Measurements from ENCODE around the gene LHX5. TPM values are rescaled to one million over a fixed set of nuclear protein-coding genes. Genes with fewer than 3 reads are reported as not detected.

The LHX5 gene
- polyA plus RNA-seq, 3 donors = not detected

GRCh38 chr12:113473400-113473799, 1.7 kb upstream of the LHX5 start:
- Histone ChIP-seq H4K20me1 (ENCODE audit: insufficient read depth, low read length) (no peaks in the 10 kb centered on the region), H3K79me2 (ENCODE audit: insufficient read depth, low read length) (no peaks in the 10 kb centered on the region), H2AFZ (ENCODE audit: insufficient read depth, low read depth, low read length, poor library complexity, severe bottlenecking) (no peak overlapping the region), H3K27me3 (ENCODE audit: control insufficient read depth in 2 of 2, insufficient read depth in 2 of 2, low read length in 2 of 2) (peaks cover 68 to 97% of the 10 kb centered on the region in 2 donors), H3K4me3 (replicated peaks in 1 of 3; ENCODE audit: low read depth in 2 of 3, low read length in 3 of 3) (no peak overlapping the region), H3K27ac (ENCODE audit: low read depth in 1 of 2, low read length in 2 of 2) (no peak overlapping the region), H3K4me1 (ENCODE audit: control insufficient read depth in 1 of 2, insufficient read depth in 2 of 2, low read length in 2 of 2) (no peaks in the 10 kb centered on the region), H3K9me3 (replicated peaks in 1 of 2; ENCODE audit: control insufficient read depth in 1 of 2, insufficient read depth in 1 of 2, low read length in 2 of 2) (peaks cover 0 to 74% of the 10 kb centered on the region in 2 donors), H3K9ac (ENCODE audit: insufficient read depth, low read length, poor library complexity, severe bottlenecking) (no peak overlapping the region), H3K36me3 (replicated peaks in 1 of 2; ENCODE audit: control insufficient read depth in 1 of 2, insufficient read depth in 2 of 2, low read length in 2 of 2) (no peaks in the 10 kb centered on the region), H3K4me2 (replicated peaks; ENCODE audit: extremely low read depth, low read length, poor library complexity, severe bottlenecking) (no peak overlapping the region)
- TF ChIP-seq CTCF (IDR thresholded peaks at IDR 0.05) = no peak
- Mint-ChIP-seq H3K27ac (no peak overlapping the region), H3K4me3 (peak overlapping the region in 1 of 2 donors; percentile 73), H3K27me3 (ENCODE audit: low read depth in 3 of 3) (peaks cover 92 to 98% (median 97%) of the 10 kb centered on the region in 3 donors), H3K9me3 (peaks cover 0 to 14% (median 8%) of the 10 kb centered on the region in 7 donors), H3K36me3 (peaks cover 3 to 9% of the 10 kb centered on the region in 2 donors), H3K4me1 (peaks cover 8% of the 10 kb centered on the region)
- DNase-seq = no peak
- WGBS (ENCODE audit: insufficient coverage) = 15% methylated on average over 5 of the region's 6 CpGs
- intact Hi-C loops (cut with micrococcal nuclease) = no loop called here

- Histone ChIP-seq H3K4me1 (ENCODE audit: control insufficient read depth in 1 of 2, insufficient read depth in 2 of 2, low read length in 2 of 2) (peaks cover 0 to 4% of the 10 kb centered on the region in 2 donors), H3K4me2 (replicated peaks; ENCODE audit: extremely low read depth, low read length, poor library complexity, severe bottlenecking) (no peak overlapping the region), H3K4me3 (replicated peaks in 1 of 3; ENCODE audit: low read depth in 2 of 3, low read length in 3 of 3) (no peak overlapping the region), H3K27ac (ENCODE audit: low read depth in 1 of 2, low read length in 2 of 2) (no peak overlapping the region), H3K27me3 (ENCODE audit: control insufficient read depth in 2 of 2, insufficient read depth in 2 of 2, low read length in 2 of 2) (peaks cover 69 to 97% of the 10 kb centered on the region in 2 donors), H3K9ac (ENCODE audit: insufficient read depth, low read length, poor library complexity, severe bottlenecking) (no peak overlapping the region), H3K36me3 (replicated peaks in 1 of 2; ENCODE audit: control insufficient read depth in 1 of 2, insufficient read depth in 2 of 2, low read length in 2 of 2) (no peaks in the 10 kb centered on the region), H2AFZ (ENCODE audit: insufficient read depth, low read depth, low read length, poor library complexity, severe bottlenecking) (no peak overlapping the region), H3K9me3 (replicated peaks in 1 of 2; ENCODE audit: control insufficient read depth in 1 of 2, insufficient read depth in 1 of 2, low read length in 2 of 2) (peaks cover 3 to 71% of the 10 kb centered on the region in 2 donors), H4K20me1 (ENCODE audit: insufficient read depth, low read length) (no peaks in the 10 kb centered on the region), H3K79me2 (ENCODE audit: insufficient read depth, low read length) (no peaks in the 10 kb centered on the region)
- DNase-seq = no peak
- no peak for TF ChIP-seq CTCF (IDR thresholded peaks at IDR 0.05)
- Mint-ChIP-seq H3K27ac (peak overlapping the region in 1 of 7 donors; percentile 75), H3K9me3 (peaks cover 0 to 14% (median 9%) of the 10 kb centered on the region in 7 donors), H3K27me3 (ENCODE audit: low read depth in 3 of 3) (peaks cover 90 to 98% (median 97%) of the 10 kb centered on the region in 3 donors), H3K36me3 (peaks cover 3 to 9% of the 10 kb centered on the region in 2 donors), H3K4me3 (peak overlapping the region in 1 of 2 donors; percentile 73), H3K4me1 (peaks cover 7% of the 10 kb centered on the region)
- 4% methylated on average over 45 of the region's 51 CpGs for WGBS (ENCODE audit: insufficient coverage)
- intact Hi-C loops (cut with micrococcal nuclease) = no loop called here
These were observed 785 bp upstream of the LHX5 start for GRCh38 chr12:113472191-113473121.
